Tibial artery (tissue), 4 donors: ENCODE data around the gene YTHDC1.

Source experiments
- DNase-seq, 2 donors: peaks; one replicate each; pipeline ENCODE4 v3.0.0-alpha.2; 2019
- H3K27ac ChIP-seq, 2 donors: fragments of 200-600 bp; sonication (generic) in 1 of 2; 1 replicate in 1 of 2; 2 replicates in 1 of 2; pipeline ENCODE4 v1.5.1; 2018 to 2019; ENCODE audit warnings: mild to moderate bottlenecking in 1 of 2
- H3K27me3 ChIP-seq, 2 donors: fragments of 200-600 bp; sonication (generic) in 1 of 2; one replicate each; pipeline versions ENCODE4 v1.5.1 to v1.6.0; 2016 to 2019
- H3K36me3 ChIP-seq, 3 donors: fragments of 200-600 bp; sonication (generic) in 2 of 3; one replicate each; pipeline ENCODE4 v1.5.1; 2016 to 2019; ENCODE audit warnings: mild to moderate bottlenecking in 2 of 3
- H3K4me1 ChIP-seq, 4 donors: fragments of 200-600 bp; sonication (generic) in 2 of 4; 1 replicate in 3 of 4; 2 replicates in 1 of 4; pipeline ENCODE4 v1.5.1; 2016 to 2019
- H3K4me3 ChIP-seq, 2 donors: fragments of 200-600 bp; sonication (generic) in 1 of 2; 1 replicate in 1 of 2; 2 replicates in 1 of 2; pipeline ENCODE4 v1.5.1; 2018 to 2019; ENCODE audit warnings: mild to moderate bottlenecking in 2 of 2
- H3K9me3 ChIP-seq, 3 donors: fragments of 200-600 bp; sonication (generic) in 1 of 3; one replicate each; pipeline ENCODE4 v1.5.1; 2016 to 2019
- CTCF ChIP-seq, 2 experiments: fragments of 200-600 bp in 1 of 2; fragments of 450-650 bp in 1 of 2; IDR thresholded peaks; one replicate each; pipeline ENCODE4 v1.5.1; 2017 to 2019; ENCODE audit warnings: antibody characterized with exemption in 2 of 2, mild to moderate bottlenecking in 1 of 2, moderate library complexity in 1 of 2
- intact Hi-C: fragments of 100-400 bp; cut with DNase I; formaldehyde crosslinking; loops from one replicate; pipeline ENCODE4 v1.15.0; 2023; ENCODE audit warnings: low total_unique reads

Gene YTHDC1

GRCh38 chr4:68373513-68373912 is 23.6 kb upstream of the YTHDC1 start:
- DNase-seq, result peak; percentile 75 to 88
- H3K4me3 ChIP-seq, result peak overlapping the region; percentile 45 to 51
- no peaks in the 10 kb centered on the region for H3K9me3 ChIP-seq
- intact Hi-C loops, result no loop called here
- H3K36me3 ChIP-seq, result no peaks in the 10 kb centered on the region
- peaks cover 0 to 17% (median 7%) of the 10 kb centered on the region in 4 donors for H3K4me1 ChIP-seq
- H3K27ac ChIP-seq, result peak overlapping the region; percentile 55 to 68
- no peak for TF ChIP-seq CTCF (IDR thresholded peaks at IDR 0.05)
- peaks cover 0 to 3% of the 10 kb centered on the region in 2 donors for H3K27me3 ChIP-seq

DNA sequence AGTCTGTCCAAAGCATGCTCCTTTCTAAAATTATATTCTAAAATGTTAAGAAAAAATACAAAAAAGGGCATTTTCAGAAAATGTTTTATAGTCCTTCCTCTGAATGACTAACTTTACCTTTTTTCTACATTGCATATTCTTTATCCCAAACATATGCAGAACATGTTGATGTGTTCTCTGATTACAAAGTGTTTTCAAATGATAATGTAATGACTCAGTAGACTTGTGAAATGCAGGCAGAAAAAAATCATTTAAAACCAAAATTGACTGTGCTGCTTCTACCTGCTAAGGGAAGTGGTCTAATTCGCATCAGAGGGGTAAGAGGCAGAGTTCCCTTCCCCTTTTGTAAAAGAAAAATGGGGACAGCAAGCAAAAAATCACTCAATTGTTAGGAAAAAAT is 22.7 kb upstream of the YTHDC1 start:
- no peaks in the 10 kb centered on the region for H3K9me3 ChIP-seq
- peaks cover 0 to 22% (median 8%) of the 10 kb centered on the region in 4 donors for H3K4me1 ChIP-seq
- peaks cover 0 to 3% of the 10 kb centered on the region in 2 donors for H3K27me3 ChIP-seq
- TF ChIP-seq CTCF (IDR thresholded peaks at IDR 0.05), result no peak
- peak overlapping the region in 1 of 2 donors; percentile 51 for H3K4me3 ChIP-seq
- no peak for DNase-seq
- intact Hi-C loops, result no loop called here
- H3K36me3 ChIP-seq, result no peaks in the 10 kb centered on the region
- peak overlapping the region in 1 of 2 donors; percentile 68 for H3K27ac ChIP-seq

- intact Hi-C loops, result no loop called here
- no peaks in the 10 kb centered on the region for H3K27me3 ChIP-seq
- H3K36me3 ChIP-seq, result no peaks in the 10 kb centered on the region
- H3K4me3 ChIP-seq, result no peak overlapping the region
- H3K4me1 ChIP-seq, result peaks cover 0 to 18% (median 6%) of the 10 kb centered on the region in 4 donors
- TF ChIP-seq CTCF (IDR thresholded peaks at IDR 0.05), result no peak
- no peak overlapping the region for H3K27ac ChIP-seq
- no peaks in the 10 kb centered on the region for H3K9me3 ChIP-seq
- no peak for DNase-seq
Measured at GRCh38 chr4:68369142-68369805, 19.4 kb upstream of the YTHDC1 start.

DNA sequence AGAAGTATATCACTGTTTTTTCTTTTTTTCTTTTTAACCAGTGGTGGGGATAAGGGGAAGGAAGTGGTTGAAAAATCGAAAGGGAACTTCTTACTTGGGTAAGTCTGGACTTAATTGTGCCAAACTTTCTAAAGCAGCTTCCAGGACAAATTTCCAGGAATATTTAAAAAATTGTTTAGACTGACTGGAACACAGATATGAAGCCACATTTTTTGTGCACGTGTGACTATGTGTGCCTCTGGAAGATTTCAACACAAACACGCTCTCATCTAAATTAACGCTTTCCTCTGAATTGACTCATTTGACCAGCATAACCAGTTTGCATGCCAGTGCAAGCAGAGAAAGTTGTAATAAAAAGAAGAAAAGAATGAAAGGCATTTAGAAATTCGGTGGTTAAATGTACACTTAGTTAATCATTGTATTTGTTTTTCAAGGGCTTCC is 18.8 kb upstream of the YTHDC1 start:
- H3K4me1 ChIP-seq, result peaks cover 0 to 14% (median 6%) of the 10 kb centered on the region in 4 donors
- intact Hi-C loops, result no loop called here
- DNase-seq, result no peak
- H3K27me3 ChIP-seq, result no peaks in the 10 kb centered on the region
- H3K27ac ChIP-seq, result no peak overlapping the region
- TF ChIP-seq CTCF (IDR thresholded peaks at IDR 0.05), result no peak
- no peak overlapping the region for H3K4me3 ChIP-seq
- no peaks in the 10 kb centered on the region for H3K9me3 ChIP-seq
- H3K36me3 ChIP-seq, result no peaks in the 10 kb centered on the region

DNA sequence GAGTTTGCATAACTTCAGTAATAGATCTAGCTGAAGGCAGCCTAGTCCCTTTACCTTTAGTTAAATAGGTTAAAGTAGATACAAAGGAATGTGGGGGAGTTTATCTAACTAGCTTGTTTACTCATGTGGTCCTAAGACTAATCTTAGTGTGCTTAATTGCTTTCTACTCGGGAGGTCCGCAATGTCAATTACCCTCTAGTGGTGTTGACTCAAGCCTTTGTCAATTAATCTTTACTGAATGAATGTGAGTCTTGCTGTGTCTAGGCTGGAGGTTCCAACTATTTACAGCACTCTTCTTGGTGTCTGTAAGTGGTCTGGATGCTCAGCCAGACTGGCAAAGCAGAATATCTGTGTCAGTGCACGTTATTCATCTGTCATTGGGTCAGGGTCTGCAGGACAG is 17.9 kb upstream of the YTHDC1 start:
- DNase-seq, result no peak
- Histone ChIP-seq H3K27me3 (no peaks in the 10 kb centered on the region), H3K36me3 (no peaks in the 10 kb centered on the region), H3K9me3 (no peaks in the 10 kb centered on the region), H3K27ac (no peak overlapping the region), H3K4me3 (no peak overlapping the region), H3K4me1 (peaks cover 0 to 14% (median 6%) of the 10 kb centered on the region in 4 donors)
- intact Hi-C loops, result no loop called here
- TF ChIP-seq CTCF (IDR thresholded peaks at IDR 0.05), result no peak
